HG03039 (cell line): ENCODE results near the gene SLC6A13.
"Not testable (repeated sequence)": the region's sequence is repeated elsewhere in the genome, so short reads cannot be mapped to it uniquely, and the experiment has no call there.

ENCODE experiments used
- ATAC-seq: cut with Tn5 transposase; IDR thresholded peaks from one replicate; pipeline ENCODE4 v1.9.1; 2021; ENCODE audit warnings: mild to moderate bottlenecking, moderate library complexity; ENCODE audit not compliant: unreplicated experiment

The SLC6A13 gene

DNA sequence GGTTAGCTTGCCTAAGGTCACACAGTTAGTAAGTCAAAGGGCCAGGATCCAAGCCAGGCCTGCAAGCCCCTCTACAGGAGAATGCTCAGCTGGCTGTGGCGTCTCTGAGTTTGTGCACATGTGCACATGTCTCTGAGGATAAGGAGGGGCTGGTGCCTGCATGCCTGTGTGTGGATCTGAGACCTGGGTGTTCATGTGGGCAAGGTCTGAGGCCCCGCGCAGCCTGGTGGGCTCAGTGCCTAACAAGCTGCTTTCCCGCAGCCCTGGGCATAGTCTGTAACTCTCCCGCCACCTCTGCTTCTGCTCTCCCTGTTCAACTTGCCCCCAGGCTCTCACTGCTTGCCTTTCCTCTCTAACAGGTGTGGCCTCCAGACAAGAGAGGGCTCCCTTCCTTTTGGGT, 44.4 kb downstream of the SLC6A13 start:
- no peak for ATAC-seq

DNA sequence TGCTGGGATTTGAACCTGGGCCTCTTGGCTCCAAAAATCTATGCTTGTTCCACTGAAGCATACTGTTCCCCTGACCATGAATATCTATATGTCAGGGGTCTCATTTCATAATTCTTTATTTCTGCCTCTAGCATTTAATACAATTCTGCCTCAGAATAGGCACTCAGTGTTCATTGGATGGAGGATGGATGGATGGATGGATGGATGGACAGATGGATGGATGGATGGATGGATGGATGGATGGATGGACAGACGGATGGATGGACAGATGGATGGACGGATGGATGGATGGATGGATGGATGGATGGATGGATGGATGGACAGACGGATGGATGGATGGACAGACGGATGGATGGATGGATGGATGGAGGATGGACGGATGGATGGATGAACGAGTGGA, 45.6 kb downstream of the SLC6A13 start:
- not testable (repeated sequence) for ATAC-seq

DNA sequence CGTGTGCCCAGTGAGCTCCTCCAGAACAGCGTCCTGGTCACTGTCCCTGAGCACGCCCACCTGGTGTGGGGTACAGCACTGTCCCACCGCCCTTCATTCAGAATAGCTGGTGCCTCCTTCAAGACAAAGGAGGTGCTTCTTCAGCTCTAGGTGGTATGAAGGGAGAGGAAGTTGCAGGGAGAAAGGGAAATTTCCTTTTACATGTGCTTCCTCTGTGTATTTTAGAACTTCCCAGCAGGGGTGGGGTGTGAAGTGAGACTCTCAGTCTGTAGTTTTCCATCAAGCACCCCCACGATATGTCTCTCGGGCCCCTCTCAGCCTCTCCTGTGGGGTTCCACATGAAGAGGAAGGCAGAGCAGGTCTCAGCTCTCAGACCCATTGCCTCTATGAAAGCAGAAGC, 47.5 kb downstream of the SLC6A13 start:
- no peak for ATAC-seq

DNA sequence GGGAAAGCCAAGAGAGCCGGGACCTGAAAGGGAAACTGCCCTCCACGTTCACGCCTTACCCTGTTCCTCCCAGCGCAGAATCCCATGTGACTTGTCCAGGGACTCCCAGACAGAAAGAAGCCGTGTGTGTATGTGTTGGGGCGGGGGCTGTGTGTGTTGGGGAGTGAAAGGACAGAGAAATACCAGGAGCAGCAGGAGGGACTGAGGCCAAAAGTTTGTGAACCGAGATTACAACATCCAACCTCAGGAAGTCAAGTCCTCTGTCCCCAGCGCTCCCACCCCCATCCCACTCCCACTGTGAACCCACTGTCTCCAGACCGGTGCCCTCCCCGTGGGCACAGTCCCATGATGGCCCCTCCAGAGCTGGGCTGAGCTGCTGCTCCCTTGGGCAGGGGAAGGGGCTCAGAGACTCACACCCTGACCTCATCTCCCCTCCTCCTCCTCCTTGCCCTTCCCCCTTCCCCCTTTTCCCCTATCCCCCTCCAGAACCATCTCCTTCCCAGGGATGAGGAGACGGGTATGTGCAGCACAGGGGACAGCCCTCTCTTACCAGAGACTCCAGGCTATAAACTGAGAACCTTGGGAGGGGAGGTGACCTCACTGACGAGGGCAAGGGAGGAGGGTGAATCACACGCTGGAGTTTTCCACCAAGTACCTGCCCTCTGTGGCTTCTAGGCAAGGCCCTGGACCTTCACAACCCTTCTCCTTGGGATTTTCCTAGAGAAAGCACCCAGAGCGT, 48.5 kb downstream of the SLC6A13 start, which contains the start of gene SLC6A12:
TSS of gene SLC6A12 (minus strand) at position 155 of the 739 bp plus-strand sequence. CDS start 4,171 bp downstream, outside the sequence.
- no peak for ATAC-seq

DNA sequence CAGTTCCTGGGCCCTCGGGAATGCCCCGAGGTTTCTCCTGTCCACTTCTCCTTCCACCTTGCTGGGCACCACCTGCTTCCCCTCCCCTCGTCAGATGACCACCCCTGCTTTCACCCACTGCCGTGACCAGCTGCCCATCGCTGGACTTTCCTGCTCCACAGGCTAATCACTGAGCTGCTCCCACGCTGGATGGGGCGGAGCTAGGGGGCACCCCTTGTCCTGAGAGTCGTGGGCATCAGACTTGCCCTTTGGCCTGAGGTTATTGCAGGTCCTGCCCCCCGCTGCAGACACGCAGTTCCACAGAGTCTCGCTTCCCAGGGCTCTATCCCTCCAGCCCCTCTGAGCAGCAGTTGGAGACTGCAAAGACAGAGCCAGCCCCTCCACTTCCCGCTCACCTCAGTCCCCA, 49.1 kb downstream of the SLC6A13 start:
- ATAC-seq, result no peak

DNA sequence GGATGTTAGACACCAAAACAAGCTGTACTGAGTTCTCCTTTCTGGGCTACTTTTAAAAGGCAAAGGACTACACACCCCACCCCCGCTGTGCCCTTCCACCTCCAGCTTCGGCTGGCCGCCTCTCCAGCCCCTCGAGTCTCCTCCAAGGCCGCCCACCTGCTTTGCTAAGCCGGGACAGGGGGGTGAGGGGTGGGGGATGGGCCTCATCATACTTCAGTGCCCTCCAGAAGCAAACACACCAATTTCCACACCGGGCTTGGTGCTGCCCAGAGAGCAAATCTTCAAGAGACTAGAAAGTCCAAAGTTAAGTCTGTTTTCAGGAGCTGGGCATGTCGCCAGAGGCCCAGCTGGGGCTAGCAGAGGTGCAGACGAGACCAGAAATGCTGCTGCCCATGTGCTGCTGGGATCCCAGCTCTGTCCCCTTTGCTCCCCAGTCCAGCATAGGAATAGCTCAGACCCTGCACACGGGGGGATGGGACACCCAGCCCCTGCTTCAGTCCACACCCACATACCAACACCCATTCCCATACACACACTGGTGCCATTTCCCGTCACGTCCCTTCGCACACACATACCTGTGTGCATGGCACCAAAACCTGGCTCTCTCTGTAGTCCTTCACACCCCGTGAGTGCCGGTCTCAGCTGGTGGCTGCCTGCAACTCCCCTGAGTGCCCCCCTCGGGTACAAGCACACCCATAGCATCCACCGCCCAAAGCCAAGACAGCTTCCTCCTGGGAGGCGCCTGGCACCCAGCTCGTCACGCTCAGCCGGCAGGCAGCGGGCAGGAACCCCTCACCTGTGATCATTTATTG, 49.7 kb downstream of the SLC6A13 start:
- ATAC-seq, result no peak

DNA sequence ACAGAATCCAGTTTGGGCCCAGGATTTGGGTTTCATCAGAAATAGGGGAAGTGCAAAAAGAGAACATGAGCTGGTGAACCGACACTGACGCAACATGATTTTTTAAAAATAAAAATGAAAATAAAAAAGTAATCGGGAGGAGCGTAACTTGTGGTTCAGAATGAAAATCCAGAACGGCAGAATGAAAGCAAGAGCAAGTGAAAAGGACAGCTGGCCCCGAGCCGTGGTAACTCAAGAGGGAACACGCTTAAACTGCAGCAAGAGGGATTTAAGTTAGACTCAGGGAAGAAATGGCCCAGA, 50.3 kb downstream of the SLC6A13 start:
- no peak for ATAC-seq

DNA sequence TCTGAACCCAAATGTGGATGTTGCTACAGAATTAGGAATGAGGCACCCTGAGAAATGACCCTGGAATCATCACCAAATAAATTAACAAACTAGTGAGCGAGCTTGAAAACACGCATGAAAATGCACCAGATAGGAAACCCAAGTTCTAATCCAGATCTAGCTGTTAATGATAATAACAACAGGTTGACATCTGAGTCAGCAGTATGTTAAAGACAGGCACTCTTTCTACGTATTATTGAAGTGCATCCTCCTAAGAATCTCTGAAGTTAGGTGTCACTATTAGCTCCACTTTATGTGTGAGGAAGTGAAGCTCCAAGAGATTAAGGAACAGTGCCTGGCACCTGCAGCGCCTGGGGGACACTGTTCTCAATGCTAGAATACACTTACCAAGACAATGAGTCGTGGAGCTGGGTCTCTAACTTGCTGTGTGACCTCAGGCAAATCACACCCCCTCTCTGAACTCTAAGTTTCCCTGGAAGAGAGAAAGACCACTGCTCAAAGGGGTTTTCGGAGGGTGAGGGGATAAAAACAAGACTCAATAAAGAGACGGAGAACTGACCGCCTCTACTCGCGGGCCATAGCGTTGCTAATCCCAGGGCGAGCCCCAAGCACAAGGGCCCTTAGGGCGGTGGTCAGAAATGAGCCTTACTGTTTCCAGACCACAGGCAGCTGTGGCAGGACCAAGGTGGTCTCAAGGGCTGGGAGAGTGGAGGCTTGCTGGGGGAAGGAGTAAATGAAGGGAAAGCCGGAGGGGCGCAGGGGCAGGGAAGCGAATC, 50.8 kb downstream of the SLC6A13 start:
- no peak for ATAC-seq

DNA sequence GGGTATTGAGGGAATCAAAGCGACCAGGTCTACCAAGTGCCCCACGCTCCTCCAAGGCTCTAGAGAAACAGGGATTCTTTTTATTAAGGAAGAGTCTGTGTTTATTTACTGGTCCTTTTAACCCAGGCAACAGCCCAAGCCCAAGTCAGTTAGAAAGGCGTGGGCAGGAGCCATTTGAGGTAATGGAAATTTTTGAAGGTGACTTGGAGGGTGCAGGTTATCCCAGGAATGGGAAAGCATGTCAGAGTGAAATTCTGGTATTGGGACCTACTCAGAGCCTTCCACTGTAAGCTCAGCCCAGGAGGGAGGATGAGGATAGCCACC, 51.5 kb downstream of the SLC6A13 start:
- no peak for ATAC-seq

DNA sequence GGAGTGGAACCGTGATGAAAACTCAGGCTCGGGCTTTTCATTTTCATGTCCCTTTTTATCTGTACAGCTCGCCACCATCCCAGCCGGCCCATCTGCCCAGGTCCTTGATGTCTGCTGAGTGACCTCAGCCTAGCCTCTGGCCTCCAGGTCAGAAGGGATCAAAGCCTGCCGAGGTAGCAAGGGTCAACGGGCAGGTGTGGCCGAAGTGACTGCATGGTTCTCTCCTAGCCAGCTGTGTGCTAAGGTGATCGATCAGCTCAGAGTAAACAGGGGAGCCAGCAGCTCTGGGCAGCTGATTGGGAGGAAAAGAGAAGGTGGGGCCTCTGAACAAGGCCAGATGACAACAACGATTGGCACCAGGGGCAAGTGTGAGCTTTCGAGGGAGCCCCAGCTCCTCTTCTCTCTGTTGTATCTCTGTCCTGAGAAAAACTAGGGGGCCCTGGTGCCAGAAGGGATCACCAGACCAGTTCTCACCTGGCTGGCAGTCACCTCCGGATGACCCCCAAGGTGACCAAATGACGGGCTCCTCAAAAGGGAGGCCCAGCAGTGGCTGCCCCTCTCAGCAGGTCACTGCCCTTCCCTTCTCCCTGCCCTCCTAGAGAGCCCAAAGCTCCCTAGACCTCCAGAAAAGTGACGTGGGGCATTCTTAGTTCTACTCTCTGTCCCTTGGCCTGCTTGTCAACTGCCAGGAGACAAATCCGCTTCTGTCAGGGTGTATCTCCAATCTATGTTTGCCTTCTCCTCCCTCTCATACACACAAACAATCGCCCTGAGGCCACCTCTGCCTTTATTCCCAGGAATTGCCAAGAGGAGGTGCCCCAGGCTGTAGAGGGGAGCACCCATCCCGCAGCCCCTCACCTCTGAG, 52.1 kb downstream of the SLC6A13 start:
- no peak for ATAC-seq

DNA sequence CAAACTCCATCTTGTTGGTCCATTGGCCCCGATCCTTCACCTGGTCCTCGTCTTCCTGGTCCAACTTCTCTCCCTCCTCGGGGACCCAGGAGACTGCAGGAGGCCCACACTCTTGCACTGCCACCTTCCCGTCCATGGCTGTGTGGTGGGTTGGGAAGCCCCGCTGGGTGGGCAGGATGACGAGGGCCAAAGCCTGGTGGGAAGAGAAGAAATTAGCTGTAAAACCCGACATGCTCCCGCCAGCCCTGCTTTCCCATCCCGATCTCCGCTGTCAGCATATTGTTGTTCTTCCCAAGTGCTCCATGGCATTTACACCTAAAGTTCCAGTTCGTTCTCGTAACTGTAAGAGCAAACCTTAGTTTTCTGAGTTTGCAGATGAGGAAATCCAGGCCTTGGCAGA, 52.8 kb downstream of the SLC6A13 start:
- no peak for ATAC-seq

DNA sequence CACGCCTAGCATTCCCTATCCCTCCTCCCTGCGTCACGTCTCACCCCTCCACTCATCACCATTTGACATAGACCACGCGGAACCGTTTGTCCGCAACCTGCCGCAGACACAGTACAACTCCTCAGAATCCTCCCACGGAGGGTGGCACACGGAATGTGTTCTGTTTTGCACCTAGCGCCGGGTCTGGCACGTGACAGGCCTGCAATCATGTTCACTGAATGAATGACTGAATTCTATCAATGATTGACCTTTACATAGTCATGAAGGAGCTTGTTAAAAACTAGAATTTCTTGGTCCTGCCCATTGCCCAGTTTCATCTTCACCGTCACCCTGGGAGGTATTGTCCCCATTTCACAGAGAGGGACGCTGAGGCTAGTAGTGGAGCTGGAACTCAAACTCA, 53.4 kb downstream of the SLC6A13 start:
- ATAC-seq, result no peak

DNA sequence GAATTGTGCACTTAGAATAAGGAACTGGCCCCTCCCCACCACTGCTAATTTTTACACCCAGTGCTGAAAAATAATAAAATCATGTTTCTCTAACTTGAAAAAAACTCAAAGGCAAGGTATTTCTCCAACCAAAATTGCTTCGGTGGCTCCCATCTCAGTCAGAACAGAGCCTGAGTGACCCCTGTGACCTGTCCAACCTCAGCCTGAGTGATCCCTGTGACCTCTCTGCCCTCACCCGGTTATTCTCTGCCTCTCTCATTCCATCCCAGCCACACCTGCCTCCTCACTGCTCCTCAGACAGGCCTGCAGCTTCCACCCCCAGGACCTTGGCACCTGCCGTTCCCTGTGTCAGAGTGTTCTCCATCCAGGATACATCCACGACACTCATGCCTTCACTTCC, 53.8 kb downstream of the SLC6A13 start:
- no peak for ATAC-seq

DNA sequence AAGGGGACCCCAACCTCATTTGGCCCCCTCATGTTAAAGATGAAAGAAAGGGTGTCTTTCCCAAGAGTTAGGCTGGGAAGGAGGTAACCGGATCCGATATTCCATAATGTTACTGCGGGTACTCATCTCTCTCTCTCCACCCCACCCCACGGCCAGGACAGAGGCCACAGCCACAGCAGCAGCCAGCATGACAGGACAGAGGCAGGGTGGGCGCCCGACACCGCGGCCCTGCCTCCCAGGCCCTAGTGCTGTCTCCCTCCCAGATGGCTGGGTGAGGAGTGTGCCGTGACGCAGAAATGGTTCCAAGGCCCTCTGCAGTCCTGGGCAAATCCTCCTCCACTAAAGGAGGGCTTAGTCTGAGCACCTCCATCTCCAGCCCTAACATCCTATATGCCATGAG, 54.8 kb downstream of the SLC6A13 start:
- no peak for ATAC-seq

DNA sequence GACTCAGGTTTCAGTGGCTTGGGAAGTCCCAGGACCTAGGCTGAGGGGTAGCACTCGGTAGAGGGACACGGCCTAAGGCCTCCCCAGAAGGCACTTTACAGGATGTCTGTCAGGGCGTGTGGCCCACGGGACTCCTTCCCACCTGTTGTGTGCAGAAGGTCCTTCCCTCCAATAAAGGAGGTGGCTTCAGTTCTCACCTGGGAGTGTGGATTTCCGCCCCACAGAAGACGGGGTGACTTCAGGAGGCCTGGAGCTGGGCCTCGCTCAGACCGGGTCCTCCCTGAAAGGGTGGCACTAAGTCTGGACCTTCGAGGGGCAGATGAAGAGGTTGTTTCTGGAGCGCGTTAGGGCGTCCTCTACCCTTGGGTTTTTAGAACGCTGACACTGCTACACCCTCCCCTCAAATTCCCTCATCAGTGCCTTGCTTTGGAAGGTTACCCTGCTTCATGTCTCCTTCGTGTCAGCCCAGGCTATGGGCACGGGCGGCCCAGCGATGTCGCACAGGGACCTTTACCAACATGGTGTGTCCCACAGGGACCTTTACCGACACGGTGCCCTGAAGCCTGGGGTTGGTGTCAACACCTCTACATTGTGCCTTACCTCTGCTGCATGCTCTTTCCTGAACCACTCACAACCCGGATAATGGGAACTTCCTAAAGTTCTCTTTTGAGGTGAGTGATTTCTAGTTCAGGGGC, 55.7 kb downstream of the SLC6A13 start:
- ATAC-seq, result no peak

DNA sequence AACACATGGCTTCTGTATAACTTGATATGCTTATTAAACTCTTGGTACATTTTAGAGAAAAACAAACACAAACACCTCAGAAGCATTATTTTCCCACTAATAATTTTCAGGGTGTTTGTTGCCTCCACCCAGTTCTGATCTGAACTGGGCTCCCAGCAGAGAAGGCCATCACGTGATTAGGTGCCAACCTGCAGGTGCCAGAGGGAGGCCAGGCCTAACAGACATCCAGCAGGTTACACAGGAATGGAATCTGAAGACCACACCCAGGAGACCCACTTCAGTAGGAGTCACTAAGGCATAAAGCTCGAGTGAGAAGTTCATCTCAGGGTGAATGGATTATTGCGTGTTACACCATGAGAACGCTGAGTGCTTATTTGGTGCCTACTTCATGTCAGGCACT, 57.6 kb downstream of the SLC6A13 start:
- ATAC-seq, result no peak

DNA sequence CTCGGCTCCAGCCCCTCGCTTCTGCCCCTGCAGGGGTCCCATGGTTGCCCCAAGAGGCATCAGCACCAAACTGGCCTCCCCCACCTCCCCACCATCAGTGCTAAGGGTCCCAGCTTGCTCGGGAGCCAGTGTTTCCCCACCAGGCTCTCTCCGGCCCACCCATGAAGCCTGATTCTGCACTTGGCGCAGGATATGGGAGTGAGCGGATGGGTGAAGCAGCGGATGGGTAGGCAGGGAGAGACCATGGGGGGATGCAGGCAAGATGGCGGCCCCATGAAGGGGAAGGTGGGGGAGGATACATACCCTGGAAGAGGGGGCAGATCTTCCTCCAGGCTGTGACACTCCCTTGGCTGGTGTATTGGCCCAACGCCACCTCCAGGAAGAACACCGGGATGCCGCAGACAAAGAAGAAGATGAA, 58.4 kb downstream of the SLC6A13 start:
- no peak for ATAC-seq

DNA sequence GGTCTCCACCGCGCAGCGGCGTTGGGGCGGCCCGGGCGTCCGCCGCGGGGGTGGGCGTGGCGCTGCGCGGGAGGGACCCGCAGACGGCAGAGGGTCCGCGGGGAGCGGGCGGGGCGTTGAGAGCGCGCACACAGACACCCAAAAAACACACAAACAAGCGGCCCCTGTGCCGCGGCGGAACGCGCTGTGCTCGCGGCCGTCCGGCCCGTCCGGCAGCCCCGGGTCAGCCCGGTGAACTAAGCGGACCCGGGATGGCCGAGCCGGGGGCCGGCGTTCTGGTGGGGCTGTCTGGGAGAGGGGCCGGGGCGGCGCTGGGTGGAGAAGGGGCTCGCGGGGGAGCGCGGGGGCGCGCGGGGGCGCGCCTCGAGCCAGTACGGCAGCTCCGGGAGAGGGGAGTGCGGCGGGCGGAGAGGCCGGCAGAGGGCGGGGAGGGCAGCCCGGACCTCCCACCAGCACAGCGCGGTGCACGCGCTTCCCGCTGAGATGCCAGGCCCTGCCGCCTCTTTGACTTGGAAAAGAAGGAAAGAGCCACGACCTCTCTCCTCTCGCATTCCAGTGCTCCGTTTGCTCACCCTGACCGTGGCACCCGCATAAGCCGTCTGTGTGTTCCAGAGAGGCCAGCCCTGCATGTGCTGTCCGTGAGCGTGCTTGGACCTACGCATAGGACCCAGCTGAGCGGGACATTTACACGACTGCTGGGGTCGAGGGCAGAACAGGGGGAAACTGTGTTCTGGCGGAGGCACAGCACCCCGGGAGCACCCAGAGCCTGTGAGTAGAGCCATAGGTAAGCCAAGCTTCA, 59.0 kb downstream of the SLC6A13 start:
- no peak for ATAC-seq

DNA sequence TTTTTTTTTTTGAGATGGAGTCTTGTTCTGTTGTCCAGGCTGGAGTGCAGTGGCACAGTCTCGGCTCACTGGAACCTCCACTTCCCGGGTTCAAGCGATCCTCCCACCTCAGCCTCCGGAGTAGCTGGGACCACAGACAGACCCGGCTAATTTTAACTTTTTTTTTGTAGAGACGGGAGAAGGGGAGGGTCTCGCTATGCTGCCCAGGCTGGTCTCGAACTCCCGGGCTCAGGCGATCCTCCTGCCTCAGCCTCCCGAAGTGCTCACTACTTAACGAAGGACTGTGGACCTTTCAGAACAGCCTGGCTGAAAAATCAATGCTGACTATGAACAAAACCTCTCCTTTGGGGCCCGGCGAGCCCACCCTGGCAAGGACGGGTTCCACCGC, 59.6 kb downstream of the SLC6A13 start:
- no peak for ATAC-seq
